A549 (cell line): ENCODE results near the gene MUC5B. TPM values are rescaled to one million over a fixed set of nuclear protein-coding genes. Genes with fewer than 3 reads are reported as not detected.

Experiments used
- ATAC-seq, 2 experiments: fragments of 200-7000 bp in 1 of 2; fragments of >200 bp in 1 of 2; cut with Nextera tagmentation in 1 of 2; cut with Tn5 transposase in 1 of 2; 3 replicates each; pipeline versions ENCODE4 v1.8.0 to v1.9.1; 2018 to 2020; ENCODE audit warnings: mild to moderate bottlenecking in 1 of 2, moderate library complexity in 1 of 2
- CTCF ChIA-PET: fragments of 300-600 bp; sonication (Branson Sonifier 250); formaldehyde crosslinking; extraction: SDS; loops from one replicate; lab custom pipeline; 2021; ENCODE audit warnings: antibody characterized with exemption, inconsistent platforms; lab: Yijun Ruan, JAX
- POLR2A ChIA-PET: fragments of 350-600 bp; formaldehyde crosslinking; extraction: SDS; loops from one replicate; lab custom pipeline; 2021; ENCODE audit warnings: antibody characterized with exemption, inconsistent platforms; lab: Yijun Ruan, JAX
- DNase-seq, 2 experiments: peaks; one replicate each; pipeline versions ENCODE4 v3.0.0 to v3.0.0-alpha.2; 2011 to 2016; ENCODE audit warnings: low read depth in 1 of 2, low spot score in 1 of 2
- FAIRE-seq: peaks from 2 replicates; lab custom pipeline; 2011; peaks lifted over from hg19 to GRCh38; lab: Jason Lieb, UNC
- H3K27ac ChIP-seq, 2 experiments: fragments of >200 bp; sonication (Bioruptor Twin); formaldehyde crosslinking; 3 replicates each; pipeline ENCODE4 v1.5.1; 2016 to 2017
- H3K4me1 ChIP-seq: fragments of >200 bp; sonication (Bioruptor Twin); formaldehyde crosslinking; 3 replicates; pipeline ENCODE4 v1.6.1; 2016
- H3K4me2 ChIP-seq: fragments of >200 bp; sonication (Bioruptor Twin); formaldehyde crosslinking; 3 replicates; pipeline ENCODE4 v1.6.1; 2016
- H3K4me3 ChIP-seq: fragments of >200 bp; sonication (Bioruptor Twin); formaldehyde crosslinking; 3 replicates; pipeline ENCODE4 v1.5.1; 2016
- H3K9me3 ChIP-seq: fragments of >200 bp; sonication (Bioruptor Twin); formaldehyde crosslinking; 3 replicates; pipeline ENCODE4 v1.6.1; 2016
- CBX8 ChIP-seq: fragments of 200-600 bp; sonication (generic); IDR thresholded peaks from 2 replicates; pipeline ENCODE4 v1.6.1; 2016
- CEBPB ChIP-seq, 2 experiments: fragments of >200 bp in 1 of 2; sonication (Bioruptor Twin) in 1 of 2; formaldehyde crosslinking in 1 of 2; IDR thresholded peaks; 2 replicates each; pipeline ENCODE4 v1.6.1; 2012 to 2016
- CHD2 ChIP-seq: fragments of 150-350 bp; IDR thresholded peaks from 2 replicates; pipeline ENCODE4 v1.6.1; 2014; ENCODE audit warnings: low read length; ENCODE audit not compliant: partially characterized antibody
- CTCF ChIP-seq: fragments of >200 bp; sonication (Bioruptor Twin); formaldehyde crosslinking; IDR thresholded peaks from 3 replicates; pipeline ENCODE4 v1.5.1; 2016
- E2F6 ChIP-seq: IDR thresholded peaks from 2 replicates; pipeline ENCODE4 v1.6.1; 2012; ENCODE audit warnings: low read depth, borderline replicate concordance
- FOSB ChIP-seq: fragments of 250-450 bp; sonication (Bioruptor Pico); IDR thresholded peaks from 2 replicates; pipeline ENCODE4 v1.5.0; 2020; ENCODE audit warnings: mild to moderate bottlenecking, moderate library complexity
- FOSL2 ChIP-seq, 2 experiments: fragments of 450-650 bp in 1 of 2; fragments of >200 bp in 1 of 2; sonication (Bioruptor Twin) in 1 of 2; formaldehyde crosslinking; IDR thresholded peaks; 2 replicates each; pipeline versions ENCODE4 v1.5.0 to v1.6.1; 2016 to 2020; ENCODE audit warnings: mild to moderate bottlenecking in 1 of 2, moderate library complexity in 1 of 2
- HDAC2 ChIP-seq: fragments of 200-600 bp; sonication (generic); IDR thresholded peaks from 2 replicates; pipeline ENCODE4 v1.6.1; 2016
- HES2 ChIP-seq: fragments of >200 bp; sonication (Bioruptor Twin); formaldehyde crosslinking; IDR thresholded peaks from 2 replicates; pipeline ENCODE4 v1.6.1; 2016
- HOXA7 ChIP-seq: fragments of 250-450 bp; sonication (Bioruptor Pico); IDR thresholded peaks from 2 replicates; pipeline ENCODE4 v1.5.0; 2020; ENCODE audit warnings: mild to moderate bottlenecking, moderate library complexity
- HOXB13 ChIP-seq: fragments of 250-450 bp; sonication (Bioruptor Pico); IDR thresholded peaks from 2 replicates; pipeline ENCODE4 v1.5.0; 2020; ENCODE audit warnings: low read depth, mild to moderate bottlenecking, moderate library complexity
- HOXB5 ChIP-seq: fragments of 250-450 bp; sonication (Bioruptor Pico); IDR thresholded peaks from 2 replicates; pipeline ENCODE4 v1.5.0; 2020; ENCODE audit warnings: mild to moderate bottlenecking, moderate library complexity
- JUN ChIP-seq, 2 experiments: fragments of >200 bp; sonication (Bioruptor Twin); formaldehyde crosslinking; IDR thresholded peaks; 2 replicates in 1 of 2; 3 replicates in 1 of 2; pipeline ENCODE4 v1.6.1; 2016 to 2017
- KDM1A ChIP-seq: fragments of 200-600 bp; sonication (generic); IDR thresholded peaks from 2 replicates; pipeline ENCODE4 v1.6.1; 2016; ENCODE audit warnings: low read depth, mild to moderate bottlenecking
- KDM5A ChIP-seq: fragments of 200-600 bp; sonication (generic); IDR thresholded peaks from 2 replicates; pipeline ENCODE4 v1.6.1; 2016; ENCODE audit warnings: antibody characterized with exemption, mild to moderate bottlenecking
- MAZ ChIP-seq: fragments of 150-350 bp; IDR thresholded peaks from 2 replicates; pipeline ENCODE4 v1.6.1; 2014; ENCODE audit warnings: antibody characterized with exemption, low read depth, low read length, borderline replicate concordance
- MYC ChIP-seq: IDR thresholded peaks from 2 replicates; pipeline ENCODE4 v1.6.1; 2012; ENCODE audit warnings: mild to moderate bottlenecking, inconsistent platforms, low read length, improper control_type of control experiment, borderline replicate concordance
- NPAS2 ChIP-seq: fragments of 250-450 bp; sonication (Bioruptor Pico); IDR thresholded peaks from 2 replicates; pipeline ENCODE4 v1.8.0; 2022; ENCODE audit warnings: mild to moderate bottlenecking, moderate library complexity, borderline replicate concordance
- POLR2A ChIP-seq: IDR thresholded peaks from 2 replicates; pipeline ENCODE4 v1.6.1; 2012; ENCODE audit warnings: mild to moderate bottlenecking, low read length
- REST ChIP-seq: fragments of 200-600 bp; sonication (generic); IDR thresholded peaks from 2 replicates; pipeline ENCODE4 v1.6.1; 2016; ENCODE audit warnings: antibody characterized with exemption, mild to moderate bottlenecking, moderate library complexity
- USF2 ChIP-seq: fragments of 450-650 bp; IDR thresholded peaks from 2 replicates; pipeline ENCODE4 v1.6.1; 2014; ENCODE audit warnings: antibody characterized with exemption
- ZC3H11A ChIP-seq: fragments of 450-650 bp; IDR thresholded peaks from 2 replicates; pipeline ENCODE4 v1.6.1; 2014; ENCODE audit warnings: antibody characterized with exemption, mild to moderate bottlenecking
- ZFP36 ChIP-seq: fragments of 450-650 bp; IDR thresholded peaks from 2 replicates; pipeline ENCODE4 v1.6.1; 2014; ENCODE audit warnings: borderline replicate concordance; ENCODE audit not compliant: partially characterized antibody
- ZNF302 ChIP-seq: fragments of 250-450 bp; sonication (Bioruptor Pico); IDR thresholded peaks from 2 replicates; pipeline ENCODE4 v1.9.0; 2021; ENCODE audit warnings: inconsistent platforms, mild to moderate bottlenecking, moderate library complexity
- WGBS: methylation state at CpG from one replicate; pipeline ENCODE4 v1.1.6; 2017; ENCODE audit errors: missing lambda C conversion rate; 5-methylcytosine and 5-hydroxymethylcytosine counted together
- polyA plus RNA-seq, 4 experiments: library from polyadenylated mRNA; depleted of rRNA in 3 of 4; stranded (reverse); fragments of >200 nt; fragmentation: RNase III in 1 of 4; extraction: RNeasy Plus Mini Kit Qiagen cat#74134 plus additional on column Dnase treatment in 1 of 4; gene quantifications; 2 replicates in 3 of 4; 3 replicates in 1 of 4; pipeline ENCODE4 v1.2.3, GENCODE V29; 2011 to 2017

MUC5B gene
- polyA plus RNA-seq, 2 of the 4 experiments (the other 2 are of a cell fraction): 0.85 to 1.4 TPM

GRCh38 chr11:1175461-1176223, 47.2 kb upstream of the MUC5B start:
- Histone ChIP-seq H3K4me2 (no peak overlapping the region), H3K9me3 (no peaks in the 10 kb centered on the region), H3K4me1 (no peaks in the 10 kb centered on the region), H3K4me3 (no peak overlapping the region), H3K27ac (no peak overlapping the region)
- CTCF ChIA-PET: no interaction called here
- DNase-seq (no peak), FAIRE-seq (no peak), ATAC-seq (no peak)
- POLR2A ChIA-PET: no interaction called here
- 83% methylated on average over 15 of the region's 22 CpGs for WGBS
- TF ChIP-seq NPAS2 (no peak), HOXB13 (no peak), FOSB (no peak), USF2 (no peak), KDM1A (no peak), JUN (IDR thresholded peaks at IDR 0.05) (no peak), MYC (no peak), HOXB5 (CRISPR knock-in tag) (no peak)

GRCh38 chr11:1176224-1177019, 46.4 kb upstream of the MUC5B start:
- Histone ChIP-seq H3K4me1 (no peaks in the 10 kb centered on the region), H3K27ac (no peak overlapping the region), H3K4me2 (no peak overlapping the region), H3K4me3 (no peak overlapping the region), H3K9me3 (no peaks in the 10 kb centered on the region)
- DNase-seq (no peak), FAIRE-seq (no peak), ATAC-seq (no peak)
- CTCF ChIA-PET: no interaction called here
- POLR2A ChIA-PET: no interaction called here
- TF ChIP-seq CEBPB (IDR thresholded peaks at IDR 0.05) (no peak), HDAC2 (no peak), HOXB5 (CRISPR knock-in tag) (no peak), CTCF (no peak), ZNF302 (CRISPR knock-in tag) (no peak), REST (no peak), POLR2A (no peak), HES2 (no peak), KDM5A (no peak), KDM1A (no peak), MYC (no peak), E2F6 (no peak), CBX8 (no peak), MAZ (no peak), HOXA7 (CRISPR knock-in tag) (no peak), ZC3H11A (no peak), FOSL2 (IDR thresholded peaks at IDR 0.05) (no peak), FOSL2 (CRISPR knock-in tag; IDR thresholded peaks at IDR 0.05) (no peak), CHD2 (no peak), ZFP36 (no peak)
- WGBS: 92% methylated on average over 26 of the region's 32 CpGs
